Endometrial microvascular endothelial cells (primary cell): ENCODE data around the gene CCDC167. TPM values are rescaled to one million over a fixed set of nuclear protein-coding genes. Genes with fewer than 3 reads are reported as not detected.
"Not testable (repeated sequence)": the region's sequence is repeated elsewhere in the genome, so short reads cannot be mapped to it uniquely, and the experiment has no call there.

Experiments used
- in situ Hi-C: cut with HindIII; loops from 2 replicates; pipeline ENCODE4 v1.10.0; 2017; ENCODE audit warnings: low sequenced_read_pairs, low pct_unique_long_range_greater_than_20kb; ENCODE audit errors: inconsistent ontology term
- total RNA-seq: library from RNA; depleted of rRNA; stranded (reverse); fragments of >200 nt; gene quantifications from one replicate; pipeline ENCODE4 v1.2.3, GENCODE V29; 2015; ENCODE audit errors: inconsistent ontology term

The CCDC167 gene
- total RNA-seq, 1 donor from 2014 or later: 55.6 TPM

DNA sequence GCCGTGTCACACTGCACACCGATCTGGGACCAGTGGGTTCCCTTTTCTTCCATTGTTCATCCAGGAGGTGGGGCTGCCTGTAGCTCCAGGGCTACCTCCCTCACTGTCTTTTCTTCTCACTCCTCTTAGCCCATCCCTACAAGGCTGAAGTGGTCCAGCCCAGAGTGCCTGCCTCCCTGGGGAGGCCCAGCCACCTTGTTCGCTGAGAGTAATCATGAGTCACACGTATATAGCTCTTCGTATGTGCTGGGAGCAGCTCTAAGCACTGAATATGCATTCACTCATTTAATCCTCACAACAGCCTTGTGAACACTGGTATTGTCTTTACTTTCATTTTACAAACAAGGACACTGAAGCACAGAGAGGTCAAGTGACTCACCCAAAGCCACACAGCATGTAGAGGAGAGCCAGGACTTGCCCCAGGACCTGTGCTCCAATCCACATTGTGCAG lies 14.7 kb upstream of the CCDC167 start:
- in situ Hi-C loops: no loop called here

DNA sequence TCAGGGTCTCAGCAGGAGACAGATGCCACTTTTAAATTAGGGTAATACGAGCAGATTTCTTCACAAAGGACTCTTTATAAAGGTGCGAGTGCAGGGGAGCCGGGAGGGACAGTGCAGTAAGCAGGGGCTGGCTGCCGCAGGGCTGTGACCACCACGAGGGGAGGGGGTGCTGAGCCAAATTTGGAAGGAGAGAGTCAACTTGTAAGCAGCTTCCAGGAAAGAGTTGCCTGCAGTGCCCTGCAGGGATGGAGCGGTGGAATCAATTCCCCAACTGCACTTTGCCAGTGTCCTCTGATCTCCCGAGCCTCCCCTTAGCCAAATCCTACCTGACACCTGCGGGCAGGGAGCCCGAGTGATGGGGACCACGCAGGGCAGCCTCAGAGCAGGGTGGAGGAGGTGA lies 13.9 kb upstream of the CCDC167 start:
- in situ Hi-C loops: no loop called here

GRCh38 chr6:37513155-37513554 lies 13.5 kb upstream of the CCDC167 start:
- in situ Hi-C loops: no loop called here

DNA sequence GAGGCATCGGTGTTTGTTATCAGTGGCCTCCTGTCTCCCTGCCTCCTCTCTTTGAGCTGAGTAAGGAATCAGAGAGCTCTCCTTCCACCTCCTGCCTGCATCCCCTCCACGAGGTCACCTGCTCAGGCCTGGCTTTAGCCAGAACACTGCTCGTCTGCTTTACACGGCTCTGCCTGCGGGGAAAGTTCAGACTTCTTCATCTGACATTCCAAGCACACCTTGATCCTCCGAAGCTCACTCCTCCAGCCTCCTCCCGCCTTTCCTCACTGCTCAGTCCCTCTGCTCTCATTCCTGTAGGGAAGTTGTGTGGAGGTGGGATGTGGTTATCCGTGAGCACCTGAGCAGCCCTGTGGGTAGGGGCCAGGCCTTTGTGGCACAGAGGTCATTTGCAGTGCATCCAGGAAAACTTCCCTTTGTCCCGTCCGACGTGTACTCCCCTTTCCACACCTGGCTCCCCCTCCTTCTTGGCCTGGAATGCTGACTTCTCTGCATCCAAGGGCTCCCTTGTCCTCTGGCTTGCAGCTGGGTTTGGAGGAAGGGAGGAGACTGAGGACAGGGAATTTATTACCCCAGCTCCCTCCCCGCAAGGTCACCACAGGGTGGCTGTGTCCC lies 12.8 kb upstream of the CCDC167 start:
- in situ Hi-C loops: no loop called here

DNA sequence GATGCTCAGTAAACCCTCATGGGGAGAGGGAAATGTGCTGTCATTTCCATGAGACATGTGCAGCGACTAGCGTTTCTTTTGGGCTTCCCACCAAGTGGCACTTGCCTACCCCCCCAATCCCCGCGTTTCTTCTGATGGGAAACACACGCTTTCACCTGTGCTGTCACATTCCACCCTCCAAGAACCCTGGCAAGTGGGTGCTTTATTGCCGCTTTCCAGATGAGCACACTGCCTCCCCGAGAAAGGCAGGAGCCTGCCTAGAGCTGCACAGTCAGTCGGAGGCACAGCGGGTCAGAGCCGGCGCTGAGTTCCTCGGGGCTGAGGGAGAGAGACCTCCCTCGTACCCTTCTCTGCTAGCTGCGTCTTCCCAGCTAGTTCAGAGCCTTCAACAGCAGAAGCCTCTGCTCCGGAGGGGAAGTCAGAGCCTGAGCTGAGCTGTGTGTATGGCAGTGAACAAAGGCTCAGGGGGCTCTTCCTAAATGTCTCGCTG lies 12.3 kb upstream of the CCDC167 start:
- in situ Hi-C loops: no loop called here

DNA sequence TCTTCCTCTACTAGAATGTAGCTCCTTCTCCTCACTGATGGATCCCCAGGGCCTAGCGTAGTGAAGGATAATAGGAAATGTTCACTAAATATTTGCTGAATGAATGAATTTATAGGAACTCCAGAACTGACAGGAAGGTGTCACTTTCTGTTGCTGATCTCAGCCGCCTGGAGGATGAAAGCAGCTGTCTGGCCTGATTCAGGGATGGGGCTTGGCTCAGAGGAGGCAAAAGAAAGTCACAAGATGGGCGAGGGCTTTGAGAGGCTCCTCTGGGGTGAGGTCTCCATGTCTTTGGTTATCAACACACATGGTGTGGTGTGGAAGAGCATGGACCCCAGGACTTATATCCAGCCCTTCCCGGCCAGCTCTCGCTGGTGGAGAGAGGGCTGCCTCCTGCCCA lies 11.5 kb upstream of the CCDC167 start:
- in situ Hi-C loops: no loop called here

GRCh38 chr6:37507690-37508421 lies 8.2 kb upstream of the CCDC167 start:
- in situ Hi-C loops: no loop called here

- in situ Hi-C loops: no loop called here
Observed at GRCh38 chr6:37507077-37507476, 7.4 kb upstream of the CCDC167 start.

GRCh38 chr6:37506479-37506878 lies 6.8 kb upstream of the CCDC167 start:
- in situ Hi-C loops: no loop called here

GRCh38 chr6:37504024-37504423 lies 4.3 kb upstream of the CCDC167 start:
- in situ Hi-C loops: no loop called here

DNA sequence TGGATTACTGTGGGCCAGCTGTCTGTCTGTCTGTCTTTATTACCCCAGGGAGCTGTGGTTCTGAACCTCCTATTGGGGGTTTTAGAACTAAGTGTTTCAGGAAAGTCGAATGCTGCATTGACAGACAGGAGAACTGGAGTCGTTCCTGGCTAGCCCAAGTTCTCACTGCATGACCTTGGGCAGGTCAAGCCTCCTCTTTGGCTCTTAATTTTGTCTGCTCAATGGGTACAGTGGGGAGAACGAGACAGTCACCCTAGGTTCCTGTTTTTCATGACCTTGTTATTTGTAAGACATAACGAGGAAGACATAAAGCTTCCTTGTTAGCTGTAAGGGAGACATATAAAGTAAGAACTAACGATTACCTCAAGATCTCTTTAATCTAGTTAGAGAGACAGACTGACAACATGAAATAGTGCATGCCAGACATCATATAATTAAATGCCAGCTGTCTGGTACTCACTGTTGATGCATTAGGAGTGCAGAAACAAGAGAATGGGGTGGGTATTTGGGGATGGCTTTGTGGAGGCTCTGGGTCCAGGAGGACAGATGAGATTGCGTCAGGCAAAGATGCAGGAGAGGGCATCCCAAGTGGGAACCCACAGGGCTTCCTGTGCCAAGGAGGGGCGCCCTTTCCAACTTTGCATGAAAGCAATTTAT lies 3.7 kb upstream of the CCDC167 start:
- in situ Hi-C loops: no loop called here

- in situ Hi-C loops: no loop called here
Observed at GRCh38 chr6:37502703-37503291, 3.1 kb upstream of the CCDC167 start.

GRCh38 chr6:37501632-37502491 lies 2.2 kb upstream of the CCDC167 start:
- in situ Hi-C loops: no loop called here

DNA sequence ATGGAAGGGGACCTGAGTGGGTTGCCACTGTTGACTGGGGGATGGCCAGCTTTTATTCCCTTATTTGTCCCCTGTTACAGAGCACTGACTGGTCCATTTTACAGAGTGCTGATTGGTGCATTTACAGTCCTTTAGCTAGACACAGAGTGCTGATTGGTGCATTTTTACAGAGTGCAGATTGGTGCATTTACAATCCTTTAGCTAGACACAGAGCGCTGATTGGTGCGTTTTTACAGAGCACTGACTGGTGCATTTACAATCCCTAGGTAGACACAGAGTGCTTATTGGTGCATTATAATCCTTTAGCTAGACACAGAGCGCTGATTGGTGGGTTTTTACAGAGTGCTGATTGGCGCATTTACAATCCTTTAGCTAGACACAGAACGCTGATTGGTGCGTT lies 1.2 kb upstream of the CCDC167 start:
- in situ Hi-C loops: not testable (repeated sequence)

DNA sequence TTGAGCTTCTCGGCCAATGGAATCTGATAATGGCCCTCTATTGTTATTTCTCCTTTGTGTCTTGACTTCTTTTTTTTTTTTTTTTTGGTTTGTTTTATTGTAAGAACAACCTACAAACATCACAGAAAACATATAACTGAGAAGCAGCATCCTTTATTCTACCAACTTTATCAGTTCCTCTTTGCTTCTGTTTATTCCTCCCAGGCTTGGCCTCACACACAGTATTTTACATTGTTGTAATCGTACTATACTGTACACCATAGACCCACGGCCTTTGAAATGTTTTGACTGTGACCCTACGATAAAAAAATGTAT lies 558 bp upstream of the CCDC167 start:
- in situ Hi-C loops: no loop called here

- in situ Hi-C loops: no loop called here
Observed at GRCh38 chr6:37496951-37497885, 2.5 kb downstream of the CCDC167 start.

GRCh38 chr6:37495244-37495934 lies 4.3 kb downstream of the CCDC167 start:
- in situ Hi-C loops: no loop called here

DNA sequence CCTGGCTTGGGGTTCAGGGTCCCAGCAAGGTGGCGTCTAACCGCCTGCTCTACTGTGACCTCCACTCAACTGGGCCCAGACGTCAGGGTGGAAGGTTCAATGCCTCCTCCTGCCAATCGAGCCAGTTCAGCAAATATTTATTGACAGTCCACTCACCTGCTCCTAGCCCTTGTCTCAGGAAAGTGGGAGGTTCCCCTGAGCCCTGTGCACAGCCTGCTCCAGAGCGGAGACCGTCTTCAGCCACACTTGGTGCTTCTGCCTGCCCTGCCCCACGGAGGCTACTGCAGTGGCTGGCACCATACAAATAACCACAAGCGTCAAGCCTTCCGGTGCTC lies 6.1 kb downstream of the CCDC167 start:
- in situ Hi-C loops: no loop called here
